B cell (primary cell): Measurements from ENCODE around the gene SYNE4. TPM values are rescaled to one million over a fixed set of nuclear protein-coding genes. Genes with fewer than 3 reads are reported as not detected.

Source experiments
- ATAC-seq: fragments of 200-7000 bp; cut with Tn5 transposase; one replicate; pipeline ENCODE4 v1.10.0; 2021; ENCODE audit warnings: low read depth, mild to moderate bottlenecking, moderate number of reproducible peaks, moderate library complexity
- CTCF ChIA-PET: fragments of 350-600 bp; sonication (Branson Sonifier 250); formaldehyde crosslinking; loops from one replicate; lab custom pipeline; 2021; ENCODE audit warnings: antibody characterized with exemption, inconsistent platforms; lab: Charles Lee
- POLR2A ChIA-PET: fragments of 350-600 bp; sonication (Branson Sonifier 250); formaldehyde crosslinking; loops from one replicate; lab custom pipeline; 2021; ENCODE audit warnings: antibody characterized with exemption; lab: Charles Lee
- DNase-seq: peaks from one replicate; pipeline ENCODE4 v3.0.0; 2013
- H2AFZ ChIP-seq: 2 replicates; pipeline ENCODE4 v1.6.1; 2012; ENCODE audit warnings: mild to moderate bottlenecking, low read depth, low read length; ENCODE audit not compliant: insufficient read depth, poor library complexity, severe bottlenecking
- H3K27ac ChIP-seq, 2 donors: 1 replicate in 1 of 2; 2 replicates in 1 of 2; pipeline ENCODE4 v1.5.1; 2012 to 2013; ENCODE audit warnings: low read length in 2 of 2, mild to moderate bottlenecking in 2 of 2, moderate library complexity in 1 of 2
- H3K27me3 ChIP-seq, 4 experiments: fragments of 200-600 bp in 1 of 4; sonication (generic) in 1 of 4; replicated peaks in 1 of 4; 1 replicate in 2 of 4; 2 replicates in 2 of 4; pipeline versions ENCODE4 v1.6.1 to v1.7.0; 2013 to 2016; ENCODE audit warnings: low read length in 3 of 4, mild to moderate bottlenecking in 2 of 4, mixed read lengths in 1 of 4, moderate library complexity in 1 of 4; ENCODE audit not compliant: insufficient read depth in 4 of 4, control insufficient read depth in 3 of 4; ENCODE audit errors: control extremely low read depth in 1 of 4
- H3K36me3 ChIP-seq, 2 experiments: replicated peaks in 1 of 2; 1 replicate in 1 of 2; 2 replicates in 1 of 2; pipeline versions ENCODE4 v1.6.1 to v1.7.1; 2013; ENCODE audit warnings: low read length in 1 of 2; ENCODE audit not compliant: insufficient read depth in 2 of 2, control insufficient read depth in 1 of 2; ENCODE audit errors: control extremely low read depth in 1 of 2, extremely low read depth in 1 of 2
- H3K4me1 ChIP-seq, 2 donors: fragments of 200-600 bp in 1 of 2; sonication (generic) in 1 of 2; 1 replicate in 1 of 2; 2 replicates in 1 of 2; pipeline versions ENCODE4 v1.5.1 to v1.6.1; 2013 to 2017; ENCODE audit warnings: low read length in 2 of 2; ENCODE audit not compliant: control insufficient read depth in 2 of 2, insufficient read depth in 2 of 2
- H3K4me2 ChIP-seq: replicated peaks from 2 replicates; pipeline ENCODE3; 2012; ENCODE audit warnings: mild to moderate bottlenecking, low read depth, low read length; ENCODE audit not compliant: poor library complexity, severe bottlenecking
- H3K4me3 ChIP-seq, 5 experiments: fragments of 200-600 bp in 1 of 5; sonication (generic) in 1 of 5; 1 replicate in 3 of 5; 2 replicates in 2 of 5; pipeline versions ENCODE4 v1.5.1 to v1.7.0; 2011 to 2016; ENCODE audit warnings: low read length in 4 of 5, mild to moderate bottlenecking in 4 of 5, low read depth in 2 of 5, control low read depth in 1 of 5, moderate library complexity in 1 of 5; ENCODE audit not compliant: insufficient read depth in 1 of 5; ENCODE audit errors: control extremely low read depth in 1 of 5, extremely low read depth in 1 of 5
- H3K79me2 ChIP-seq: fragments of 200-600 bp; sonication (generic); one replicate; pipeline ENCODE4 v1.6.0; 2016; ENCODE audit warnings: low read length; ENCODE audit not compliant: control insufficient read depth, insufficient read depth
- H3K9ac ChIP-seq: fragments of 200-600 bp; sonication (generic); 2 replicates; pipeline ENCODE4 v1.6.1; 2017; ENCODE audit warnings: mild to moderate bottlenecking, low read length, moderate library complexity
- H3K9me3 ChIP-seq, 3 donors: one replicate each; pipeline versions ENCODE4 v1.6.1 to v1.7.1; 2013; ENCODE audit warnings: low read length in 2 of 3; ENCODE audit not compliant: control insufficient read depth in 2 of 3, insufficient read depth in 1 of 3; ENCODE audit errors: control extremely low read depth in 1 of 3
- H4K20me1 ChIP-seq: 2 replicates; pipeline ENCODE4 v1.6.0; 2012; ENCODE audit warnings: mild to moderate bottlenecking, low read length; ENCODE audit not compliant: insufficient read depth, control insufficient read depth, poor library complexity, severe bottlenecking
- H3K27ac Mint-ChIP-seq: one replicate; pipeline ENCODE4 v1.8.0; 2021; ENCODE audit warnings: mixed read lengths
- H3K27me3 Mint-ChIP-seq: one replicate; pipeline ENCODE4 v1.8.0; 2021; ENCODE audit warnings: mixed read lengths
- H3K4me1 Mint-ChIP-seq: one replicate; pipeline ENCODE4 v1.8.0; 2021; ENCODE audit warnings: mixed read lengths
- H3K4me3 Mint-ChIP-seq: one replicate; pipeline ENCODE4 v1.8.0; 2021; ENCODE audit warnings: mixed read lengths
- H3K9me3 Mint-ChIP-seq: one replicate; pipeline ENCODE4 v1.8.0; 2022; ENCODE audit warnings: mixed read lengths; ENCODE audit not compliant: insufficient read depth
- EZH2 ChIP-seq: IDR thresholded peaks from 2 replicates; pipeline ENCODE4 v1.6.1; 2012; ENCODE audit warnings: borderline replicate concordance, low read depth, mild to moderate bottlenecking, moderate library complexity, low read length; ENCODE audit not compliant: insufficient read depth, poor library complexity, severe bottlenecking
- WGBS: methylation state at CpG from one replicate; pipeline ENCODE4 v1.1.5; 2013; ENCODE audit warnings: missing lambda C conversion rate; ENCODE audit not compliant: insufficient coverage; 5-methylcytosine and 5-hydroxymethylcytosine counted together
- intact Hi-C: fragments of 100-400 bp; cut with micrococcal nuclease; formaldehyde crosslinking; loops from one replicate; pipeline ENCODE4 v1.10.0; 2022
- polyA plus RNA-seq: library from polyadenylated mRNA; depleted of rRNA; stranded (reverse); fragments of >200 nt; gene quantifications from 2 replicates; pipeline ENCODE4 v1.2.3, GENCODE V29; 2012
- small RNA-seq: library from RNA; depleted of rRNA; stranded (forward); fragments of <200 nt; gene quantifications from one replicate; pipeline ENCODE3, GENCODE V24; 2012; ENCODE audit warnings: low replicate concordance, low read depth; ENCODE audit not compliant: insufficient read length
- total RNA-seq, 2 donors: library from RNA; stranded (reverse); fragments of 120-200 nt in 1 of 2; gene quantifications; 1 replicate in 1 of 2; 2 replicates in 1 of 2; pipeline versions ENCODE4 v1.2.3 to v1.2.4, GENCODE V29; 2013 to 2022
- TF ChIP-seq, protein P1 (sequence below): fragments of 200-600 bp; IDR thresholded peaks from one replicate; pipeline ENCODE4 v1.8.0; 2022; ENCODE audit warnings: antibody characterized with exemption, mild to moderate bottlenecking

SYNE4 gene
- total and polyA plus RNA-seq, 2 donors (not counting 1 experiment from before 2014, with no cell fraction given), result 2.3 to 2.4 TPM

GRCh38 chr19:35955881-35956634 is 52.6 kb downstream of the SYNE4 start:
- no peaks in the 10 kb centered on the region for H3K9me3 Mint-ChIP-seq
- ATAC-seq, result no peak
- peaks cover 27 to 33% of the 10 kb centered on the region in 2 donors for H3K4me1 ChIP-seq
- H2AFZ ChIP-seq, result no peak overlapping the region
- H3K9ac ChIP-seq, result no peak overlapping the region
- H3K27ac Mint-ChIP-seq, result no peak overlapping the region
- ChIA-PET CTCF (interaction anchor here (0.6 to 0.8 kb wide), 3 partner anchors 213 to 534 kb away, joined by 3 to 4 read pairs (median 3); no protein-coding TSS in a partner anchor), POLR2A (no interaction called here)
- H3K4me1 Mint-ChIP-seq, result peaks cover 24% of the 10 kb centered on the region
- no peak for DNase-seq
- no peak overlapping the region for H3K4me3 Mint-ChIP-seq
- TF ChIP-seq, protein P1, sequence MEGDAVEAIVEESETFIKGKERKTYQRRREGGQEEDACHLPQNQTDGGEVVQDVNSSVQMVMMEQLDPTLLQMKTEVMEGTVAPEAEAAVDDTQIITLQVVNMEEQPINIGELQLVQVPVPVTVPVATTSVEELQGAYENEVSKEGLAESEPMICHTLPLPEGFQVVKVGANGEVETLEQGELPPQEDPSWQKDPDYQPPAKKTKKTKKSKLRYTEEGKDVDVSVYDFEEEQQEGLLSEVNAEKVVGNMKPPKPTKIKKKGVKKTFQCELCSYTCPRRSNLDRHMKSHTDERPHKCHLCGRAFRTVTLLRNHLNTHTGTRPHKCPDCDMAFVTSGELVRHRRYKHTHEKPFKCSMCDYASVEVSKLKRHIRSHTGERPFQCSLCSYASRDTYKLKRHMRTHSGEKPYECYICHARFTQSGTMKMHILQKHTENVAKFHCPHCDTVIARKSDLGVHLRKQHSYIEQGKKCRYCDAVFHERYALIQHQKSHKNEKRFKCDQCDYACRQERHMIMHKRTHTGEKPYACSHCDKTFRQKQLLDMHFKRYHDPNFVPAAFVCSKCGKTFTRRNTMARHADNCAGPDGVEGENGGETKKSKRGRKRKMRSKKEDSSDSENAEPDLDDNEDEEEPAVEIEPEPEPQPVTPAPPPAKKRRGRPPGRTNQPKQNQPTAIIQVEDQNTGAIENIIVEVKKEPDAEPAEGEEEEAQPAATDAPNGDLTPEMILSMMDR, result no peak
- TF ChIP-seq EZH2, result no peak
- H3K27me3 Mint-ChIP-seq, result peaks cover 13% of the 10 kb centered on the region
- no peak overlapping the region for H3K4me2 ChIP-seq
- intact Hi-C loops, result no loop called here
- no peaks in the 10 kb centered on the region for H3K36me3 ChIP-seq
- peaks cover 0 to 18% (median 0%) of the 10 kb centered on the region in 3 donors for H3K9me3 ChIP-seq
- H3K27me3 ChIP-seq, result peaks cover 0 to 24% (median 8%) of the 10 kb centered on the region in 4 experiments
- H3K27ac ChIP-seq, result no peak overlapping the region
- H3K79me2 ChIP-seq, result no peaks in the 10 kb centered on the region
- WGBS, result no CpG with 5 or more reads among the region's 6 CpGs
- H4K20me1 ChIP-seq, result no peaks in the 10 kb centered on the region
- H3K4me3 ChIP-seq, result no peak overlapping the region

Small RNAs within 50 kb of the gene (small RNA-seq; reads per million reads assigned to genes)
- not detected for gene AF038458.1

Other genes starting within 250 kb of the SYNE4 start
- 18.2 and 21.6 TPM in 2 replicates for gene ARHGAP33, start 233.2 kb downstream of the SYNE4 start, total RNA-seq
- 27.8 and 28.7 TPM in 2 replicates for gene ARHGAP33, start 233.2 kb downstream of the SYNE4 start, polyA plus RNA-seq
- not detected in 2 replicates for gene PRODH2, start 196.0 kb downstream of the SYNE4 start, total RNA-seq
- gene PRODH2, start 196.0 kb downstream of the SYNE4 start, polyA plus RNA-seq, result not detected in 2 replicates
- gene NPHS1, start 156.3 kb downstream of the SYNE4 start, total RNA-seq, result not detected in 2 replicates
- not detected in 2 replicates for gene NPHS1, start 156.3 kb downstream of the SYNE4 start, polyA plus RNA-seq
- not detected in 2 replicates for gene KIRREL2, start 151.9 kb downstream of the SYNE4 start, total RNA-seq
- not detected in 2 replicates for gene KIRREL2, start 151.9 kb downstream of the SYNE4 start, polyA plus RNA-seq
- gene APLP1, start 140.2 kb downstream of the SYNE4 start, total RNA-seq, result not detected in 2 replicates
- gene APLP1, start 140.2 kb downstream of the SYNE4 start, polyA plus RNA-seq, result 0.06 TPM in 1 of 2 replicates, not detected in the other
- 272 and 276 TPM in 2 replicates for gene NFKBID, start 108.3 kb downstream of the SYNE4 start, total RNA-seq
- gene NFKBID, start 108.3 kb downstream of the SYNE4 start, polyA plus RNA-seq, result 111 and 618 TPM in 2 replicates
- 2.9 and 4.8 TPM in 2 replicates for gene HCST, start 106.3 kb downstream of the SYNE4 start, total RNA-seq
- gene HCST, start 106.3 kb downstream of the SYNE4 start, polyA plus RNA-seq, result 29.8 and 40.6 TPM in 2 replicates
- 2.7 and 3.3 TPM in 2 replicates for gene TYROBP, start 100.5 kb downstream of the SYNE4 start, total RNA-seq
- 14.8 and 25.6 TPM in 2 replicates for gene TYROBP, start 100.5 kb downstream of the SYNE4 start, polyA plus RNA-seq
- 1.6 and 2.1 TPM in 2 replicates for gene LRFN3, start 72.4 kb downstream of the SYNE4 start, total RNA-seq
- 0.62 and 0.79 TPM in 2 replicates for gene LRFN3, start 72.4 kb downstream of the SYNE4 start, polyA plus RNA-seq
- 24.2 and 24.6 TPM in 2 replicates for gene SDHAF1, start 13.6 kb downstream of the SYNE4 start, total RNA-seq
- 11.8 and 22.0 TPM in 2 replicates for gene SDHAF1, start 13.6 kb downstream of the SYNE4 start, polyA plus RNA-seq
- 49.4 and 54.5 TPM in 2 replicates for gene ALKBH6, start 5.4 kb upstream of the SYNE4 start, total RNA-seq
- 56.5 and 65.5 TPM in 2 replicates for gene ALKBH6, start 5.4 kb upstream of the SYNE4 start, polyA plus RNA-seq
- 1.3 and 1.8 TPM in 2 replicates for gene CLIP3, start 24.1 kb upstream of the SYNE4 start, total RNA-seq
- 0.42 and 0.55 TPM in 2 replicates for gene CLIP3, start 24.1 kb upstream of the SYNE4 start, polyA plus RNA-seq
- 3.9 and 4.5 TPM in 2 replicates for gene THAP8, start 45.5 kb upstream of the SYNE4 start, total RNA-seq
- 2.8 and 5.7 TPM in 2 replicates for gene THAP8, start 45.5 kb upstream of the SYNE4 start, polyA plus RNA-seq
- gene WDR62, start 46.1 kb upstream of the SYNE4 start, total RNA-seq, result 1.9 and 3.0 TPM in 2 replicates
- gene WDR62, start 46.1 kb upstream of the SYNE4 start, polyA plus RNA-seq, result 1.8 and 1.9 TPM in 2 replicates
- not detected in 2 replicates for gene OVOL3, start 102.3 kb upstream of the SYNE4 start, total RNA-seq
- gene OVOL3, start 102.3 kb upstream of the SYNE4 start, polyA plus RNA-seq, result not detected in 2 replicates
- 28.2 and 33.4 TPM in 2 replicates for gene POLR2I, start 106.1 kb upstream of the SYNE4 start, total RNA-seq
- gene POLR2I, start 106.1 kb upstream of the SYNE4 start, polyA plus RNA-seq, result 30.2 and 39.1 TPM in 2 replicates
- 145 and 148 TPM in 2 replicates for gene TBCB, start 106.7 kb upstream of the SYNE4 start, total RNA-seq
- gene TBCB, start 106.7 kb upstream of the SYNE4 start, polyA plus RNA-seq, result 187 and 193 TPM in 2 replicates
- 294 and 296 TPM in 2 replicates for gene CAPNS1, start 131.3 kb upstream of the SYNE4 start, total RNA-seq
- gene CAPNS1, start 131.3 kb upstream of the SYNE4 start, polyA plus RNA-seq, result 201 and 272 TPM in 2 replicates
- gene COX7A1, start 143.6 kb upstream of the SYNE4 start, total RNA-seq, result not detected in 2 replicates
- gene COX7A1, start 143.6 kb upstream of the SYNE4 start, polyA plus RNA-seq, result not detected in 2 replicates
- 5.2 and 5.5 TPM in 2 replicates for gene ZNF565, start 205.9 kb upstream of the SYNE4 start, total RNA-seq
- gene ZNF565, start 205.9 kb upstream of the SYNE4 start, polyA plus RNA-seq, result 2.9 and 3.0 TPM in 2 replicates
- gene ZNF146, start 206.3 kb upstream of the SYNE4 start, total RNA-seq, result 62.2 and 69.3 TPM in 2 replicates
- gene ZNF146, start 206.3 kb upstream of the SYNE4 start, polyA plus RNA-seq, result 21.9 and 26.4 TPM in 2 replicates